ENCODE data around the gene SPEG.

GRCh38 chr2:219507581-219508443, 73.2 kb downstream of the SPEG start:
- TF ChIP-seq CTCF (conservative IDR thresholded peaks at IDR 0.05; ENCODE audit: low read length): no peak
- no peak for TF ChIP-seq EZH2phosphoT487 (IDR thresholded peaks at IDR 0.05; ENCODE audit: borderline replicate concordance, low read depth, low read length)
